MM.1S (cell line): ENCODE data around the gene ACOT12.

Experiments
- CTCF ChIP-seq: fragments of 300-600 bp; sonication (generic); IDR thresholded peaks from 2 replicates; pipeline ENCODE4 v1.5.1; 2016; ENCODE audit warnings: antibody characterized with exemption, low read length, mixed read lengths
- EZH2 ChIP-seq: fragments of 300-600 bp; sonication (generic); optimal IDR thresholded peaks from 2 replicates; pipeline ENCODE3; 2017; ENCODE audit warnings: low read depth, mild to moderate bottlenecking, antibody characterized with exemption, low read length, mixed read lengths
- EZH2phosphoT487 ChIP-seq: fragments of 300-600 bp; sonication (generic); IDR thresholded peaks from 2 replicates; pipeline ENCODE4 v1.6.1; 2018; ENCODE audit warnings: antibody characterized with exemption, low read length

- TF ChIP-seq CTCF (no peak), EZH2 (no peak), EZH2phosphoT487 (no peak)
Observed at GRCh38 chr5:81315336-81315735, 78.6 kb downstream of the ACOT12 start.
